OCI-LY7 (cell line): Measurements from ENCODE around the gene COL8A1. TPM values are rescaled to one million over a fixed set of nuclear protein-coding genes. Genes with fewer than 3 reads are reported as not detected.

Experiments
- BruUV-seq: library from RNA; stranded (reverse); fragments of 400-500 nt; replicated peaks from 2 replicates; lab custom pipeline; 2021; lab: Mats Ljungman, UMichigan
- CTCF ChIA-PET: fragments of 300-600 bp; sonication (Branson Sonifier 250); formaldehyde crosslinking; loops from one replicate; lab custom pipeline; 2022; ENCODE audit warnings: antibody characterized with exemption; ENCODE audit not compliant: unreplicated experiment; lab: Charles Lee
- POLR2A ChIA-PET: fragments of 300-600 bp; sonication (Branson Sonifier 250); formaldehyde crosslinking; loops from one replicate; lab custom pipeline; 2022; ENCODE audit warnings: antibody characterized with exemption; lab: Charles Lee
- DNase-seq: peaks from one replicate; pipeline ENCODE4 v3.0.0-alpha.2; 2015; ENCODE audit warnings: low spot score
- H2AFZ ChIP-seq: fragments of 200-600 bp; sonication (generic), shearing (Covaris generic); 2 replicates; pipeline ENCODE4 v1.6.1; 2014; ENCODE audit warnings: mild to moderate bottlenecking, antibody characterized with exemption, low read length, moderate library complexity
- H3K27ac ChIP-seq: fragments of 200-600 bp; sonication (generic); 2 replicates; pipeline ENCODE4 v1.5.1; 2014; ENCODE audit warnings: mixed run types, low read depth, mild to moderate bottlenecking, moderate library complexity, low read length, inconsistent platforms; ENCODE audit not compliant: poor library complexity, severe bottlenecking
- H3K36me3 ChIP-seq: fragments of 200-600 bp; sonication (generic); 2 replicates; pipeline ENCODE4 v1.6.1; 2014; ENCODE audit warnings: mild to moderate bottlenecking, antibody characterized with exemption, low read length, moderate library complexity, mixed read lengths; ENCODE audit not compliant: insufficient read depth
- H3K4me1 ChIP-seq: fragments of 200-600 bp; sonication (generic); 2 replicates; pipeline ENCODE4 v1.5.1; 2014; ENCODE audit warnings: mild to moderate bottlenecking, low read length; ENCODE audit not compliant: insufficient read depth, poor library complexity, severe bottlenecking
- H3K4me2 ChIP-seq: fragments of 200-600 bp; sonication (generic); 2 replicates; pipeline ENCODE4 v1.6.1; 2014; ENCODE audit warnings: mild to moderate bottlenecking, low read length
- H3K4me3 ChIP-seq: fragments of 200-600 bp; sonication (generic); 2 replicates; pipeline ENCODE4 v1.5.1; 2014; ENCODE audit warnings: mild to moderate bottlenecking, low read depth, low read length; ENCODE audit not compliant: poor library complexity, severe bottlenecking
- H3K79me2 ChIP-seq: fragments of 200-600 bp; sonication (generic); 2 replicates; pipeline ENCODE4 v1.6.1; 2016; ENCODE audit warnings: low read depth, mild to moderate bottlenecking, low read length, moderate library complexity, mixed read lengths; ENCODE audit not compliant: insufficient read depth
- H3K9me2 ChIP-seq: fragments of 200-600 bp; sonication (generic); 2 replicates; pipeline ENCODE4 v1.6.1; 2016; ENCODE audit warnings: mild to moderate bottlenecking, low read length, mixed read lengths; ENCODE audit not compliant: insufficient read depth
- H3K9me3 ChIP-seq: fragments of 200-600 bp; sonication (generic); 2 replicates; pipeline ENCODE4 v1.6.1; 2014; ENCODE audit warnings: mild to moderate bottlenecking, mixed run types, low read length, mixed read lengths
- H4K20me1 ChIP-seq: fragments of 200-600 bp; sonication (generic); 2 replicates; pipeline ENCODE4 v1.6.1; 2014; ENCODE audit warnings: mild to moderate bottlenecking, antibody characterized with exemption, low read length, moderate library complexity, mixed read lengths; ENCODE audit not compliant: insufficient read depth
- EZH2phosphoT487 ChIP-seq: fragments of 200-600 bp; sonication (generic); IDR thresholded peaks from 2 replicates; pipeline ENCODE4 v1.6.1; 2018; ENCODE audit warnings: low read depth, borderline replicate concordance, mild to moderate bottlenecking, mixed run types, antibody characterized with exemption, low read length, moderate library complexity, mixed read lengths
- intact Hi-C: fragments of 100-400 bp; cut with micrococcal nuclease; formaldehyde crosslinking; loops from one replicate; pipeline ENCODE4 v1.10.0; 2022; ENCODE audit not compliant: unreplicated experiment
- total RNA-seq, 2 experiments: library from RNA; depleted of rRNA in 1 of 2; stranded (reverse); fragments of >200 nt in 1 of 2; shearing (Covaris generic) in 1 of 2; gene quantifications; 2 replicates each; pipeline ENCODE4 v1.2.3, GENCODE V29; 2014 to 2022
- TF ChIP-seq, protein P1 (sequence below): fragments of 200-600 bp; sonication (generic); conservative IDR thresholded peaks from 2 replicates; pipeline ENCODE4 v1.5.1; 2014; ENCODE audit warnings: mild to moderate bottlenecking, antibody characterized with exemption, low read length, moderate library complexity, mixed read lengths

COL8A1 gene
- total RNA-seq, 2 experiments from 2014 or later = 0.10 TPM; not detected in 1

GRCh38 chr3:99614768-99615167 is 23.6 kb upstream of the COL8A1 start:
- Histone ChIP-seq H4K20me1 (no peaks in the 10 kb centered on the region), H3K79me2 (no peaks in the 10 kb centered on the region), H3K4me1 (no peaks in the 10 kb centered on the region), H2AFZ (no peak overlapping the region), H3K27ac (no peak overlapping the region), H3K36me3 (no peaks in the 10 kb centered on the region), H3K9me2 (no peaks in the 10 kb centered on the region), H3K4me2 (no peak overlapping the region), H3K9me3 (no peaks in the 10 kb centered on the region), H3K4me3 (no peak overlapping the region)
- POLR2A ChIA-PET = interaction anchor here (0.7 kb wide), 1 partner anchor 12 kb away, joined by 4 read pairs; no protein-coding TSS in a partner anchor
- CTCF ChIA-PET = no interaction called here
- intact Hi-C loops = no loop called here
- no TSS peak for BruUV-seq
- no peak for DNase-seq
- TF ChIP-seq EZH2phosphoT487 = no peak
- TF ChIP-seq, protein P1, sequence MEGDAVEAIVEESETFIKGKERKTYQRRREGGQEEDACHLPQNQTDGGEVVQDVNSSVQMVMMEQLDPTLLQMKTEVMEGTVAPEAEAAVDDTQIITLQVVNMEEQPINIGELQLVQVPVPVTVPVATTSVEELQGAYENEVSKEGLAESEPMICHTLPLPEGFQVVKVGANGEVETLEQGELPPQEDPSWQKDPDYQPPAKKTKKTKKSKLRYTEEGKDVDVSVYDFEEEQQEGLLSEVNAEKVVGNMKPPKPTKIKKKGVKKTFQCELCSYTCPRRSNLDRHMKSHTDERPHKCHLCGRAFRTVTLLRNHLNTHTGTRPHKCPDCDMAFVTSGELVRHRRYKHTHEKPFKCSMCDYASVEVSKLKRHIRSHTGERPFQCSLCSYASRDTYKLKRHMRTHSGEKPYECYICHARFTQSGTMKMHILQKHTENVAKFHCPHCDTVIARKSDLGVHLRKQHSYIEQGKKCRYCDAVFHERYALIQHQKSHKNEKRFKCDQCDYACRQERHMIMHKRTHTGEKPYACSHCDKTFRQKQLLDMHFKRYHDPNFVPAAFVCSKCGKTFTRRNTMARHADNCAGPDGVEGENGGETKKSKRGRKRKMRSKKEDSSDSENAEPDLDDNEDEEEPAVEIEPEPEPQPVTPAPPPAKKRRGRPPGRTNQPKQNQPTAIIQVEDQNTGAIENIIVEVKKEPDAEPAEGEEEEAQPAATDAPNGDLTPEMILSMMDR = no peak

DNA sequence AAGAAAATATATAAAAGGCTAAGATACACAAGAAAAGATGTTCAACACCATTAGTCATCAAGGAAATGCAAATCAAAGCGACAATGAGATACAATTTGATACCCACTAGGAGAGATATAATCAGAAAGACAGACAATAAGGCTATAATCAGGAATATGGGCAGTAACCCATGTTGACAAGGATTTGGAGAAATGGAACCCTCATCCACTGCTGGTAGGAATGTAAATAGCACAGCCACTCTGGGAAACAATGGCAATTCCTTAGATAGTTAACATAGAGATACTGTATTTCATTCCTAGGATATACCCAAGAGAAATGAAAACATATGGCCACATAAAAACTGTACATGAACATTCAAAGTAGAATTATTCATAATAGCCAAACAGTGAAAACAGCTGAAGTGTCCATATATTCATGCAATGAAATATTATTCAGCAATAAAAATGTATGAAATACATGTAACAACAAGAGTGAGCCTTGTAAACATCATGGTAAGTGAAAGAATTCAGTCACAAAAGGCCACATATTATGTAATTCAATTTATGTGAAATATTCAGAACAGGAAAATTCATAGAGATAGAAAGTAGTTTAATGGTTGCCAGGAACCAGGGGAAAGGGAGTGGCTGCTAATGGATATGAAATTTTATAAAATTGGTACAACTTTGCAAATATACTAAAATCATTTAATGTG is 18.2 kb upstream of the COL8A1 start:
- Histone ChIP-seq H3K4me3 (no peak overlapping the region), H3K4me1 (no peaks in the 10 kb centered on the region), H3K27ac (no peak overlapping the region), H3K4me2 (no peak overlapping the region), H3K9me2 (no peaks in the 10 kb centered on the region), H3K9me3 (no peaks in the 10 kb centered on the region), H2AFZ (no peak overlapping the region), H3K36me3 (no peaks in the 10 kb centered on the region), H4K20me1 (no peaks in the 10 kb centered on the region), H3K79me2 (no peaks in the 10 kb centered on the region)
- no peak for TF ChIP-seq EZH2phosphoT487
- TF ChIP-seq, protein P1 = no peak
- POLR2A ChIA-PET = no interaction called here
- BruUV-seq = no TSS peak
- intact Hi-C loops = no loop called here
- CTCF ChIA-PET = no interaction called here
- DNase-seq = no peak

DNA sequence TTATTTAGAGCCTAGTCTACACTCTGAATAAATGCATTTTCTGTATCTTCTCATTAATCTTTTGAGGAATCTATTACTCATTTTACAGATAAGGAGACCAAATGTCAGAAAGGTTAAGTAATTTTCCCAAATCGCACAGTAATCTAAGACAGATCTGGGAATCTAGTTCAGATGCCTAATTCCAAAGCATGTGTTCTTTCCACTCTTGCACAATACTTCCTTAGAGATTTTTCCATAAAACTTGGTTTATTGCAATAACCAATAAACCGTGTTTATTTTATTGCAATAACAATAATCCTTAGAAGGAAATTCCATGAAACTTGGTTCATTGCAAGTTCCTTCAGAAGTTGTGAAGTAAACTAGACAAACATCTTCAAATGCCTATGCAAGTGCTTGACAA is 17.4 kb upstream of the COL8A1 start:
- BruUV-seq = no TSS peak

More for the DNA sequence above, 17.4 kb upstream of the COL8A1 start:
- Histone ChIP-seq H3K4me2 (no peak overlapping the region), H4K20me1 (no peaks in the 10 kb centered on the region), H3K9me3 (no peaks in the 10 kb centered on the region), H2AFZ (no peak overlapping the region), H3K79me2 (no peaks in the 10 kb centered on the region), H3K9me2 (no peaks in the 10 kb centered on the region), H3K27ac (no peak overlapping the region), H3K4me3 (no peak overlapping the region), H3K4me1 (no peaks in the 10 kb centered on the region), H3K36me3 (no peaks in the 10 kb centered on the region)
- ChIA-PET POLR2A (no interaction called here), CTCF (no interaction called here)
- TF ChIP-seq, protein P1 = no peak
- TF ChIP-seq EZH2phosphoT487 = no peak
- intact Hi-C loops = no loop called here
- no peak for DNase-seq
